NCI-H1092 treated with DMSO at 0.1 percent for 48 hours (cell line): ENCODE measurements around the gene KPRP.

Experiments
- DNase-seq: peaks from one replicate; lab custom pipeline; 2025; lab: John Stamatoyannopoulos, UW

Gene KPRP

DNA sequence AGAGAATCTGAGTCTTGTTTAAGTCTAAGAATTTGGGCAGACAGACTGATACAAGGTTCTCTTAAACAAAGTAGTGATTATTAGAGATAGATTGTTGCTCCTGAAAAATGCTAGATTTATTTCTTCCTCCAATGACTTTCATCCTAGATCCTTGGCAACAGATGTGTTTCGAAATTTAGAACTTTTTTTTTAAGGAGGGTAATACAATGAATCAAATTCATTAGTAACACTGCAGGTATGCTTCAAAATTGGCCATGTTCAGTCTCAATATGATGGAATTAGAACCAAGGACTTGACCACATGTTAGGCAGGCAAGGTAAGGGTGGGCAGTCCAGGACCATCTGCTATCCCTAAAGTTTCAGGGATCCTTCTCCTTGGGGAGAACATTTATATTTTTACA is 12.6 kb downstream of the KPRP start:
- DNase-seq, result no peak

DNA sequence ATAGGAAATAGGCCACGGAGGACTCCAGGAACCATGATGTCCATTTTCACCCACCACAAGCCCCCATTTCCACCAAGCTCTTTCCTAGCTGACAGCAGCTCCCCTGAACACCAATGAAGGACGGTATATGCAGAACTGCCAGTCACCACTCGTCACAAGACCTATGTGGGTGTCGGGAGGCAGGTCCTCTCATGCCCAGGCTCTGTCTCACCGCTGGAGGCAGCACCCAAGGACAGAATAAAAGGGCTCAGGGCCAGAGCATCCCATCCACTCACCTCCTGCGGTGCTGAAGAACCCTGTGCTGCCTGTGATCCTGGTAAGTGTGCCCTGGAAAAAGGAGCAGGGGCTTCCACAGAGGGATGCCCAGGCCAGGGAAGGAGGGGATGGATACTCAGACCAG is 17.1 kb downstream of the KPRP start, which contains the start of gene LCE1F:
LCE1F (plus strand) TSS at position 266 of the 400 bp plus-strand sequence. CDS start 1,232 bp downstream, outside the sequence.
- DNase-seq, result no peak

DNA sequence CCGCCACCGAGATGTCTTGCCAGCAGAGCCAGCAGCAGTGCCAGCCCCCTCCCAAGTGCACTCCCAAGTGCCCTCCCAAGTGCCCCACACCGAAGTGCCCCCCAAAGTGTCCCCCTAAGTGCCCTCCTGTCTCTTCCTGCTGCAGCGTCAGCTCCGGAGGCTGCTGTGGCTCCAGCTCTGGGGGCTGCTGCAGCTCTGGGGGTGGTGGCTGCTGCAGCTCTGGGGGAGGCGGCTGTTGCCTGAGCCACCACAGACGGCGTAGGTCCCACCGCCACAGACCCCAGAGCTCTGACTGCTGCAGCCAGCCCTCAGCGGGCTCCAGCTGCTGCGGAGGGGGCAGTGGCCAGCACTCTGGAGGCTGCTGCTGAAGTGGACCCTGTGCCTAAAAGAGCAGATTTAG is 18.5 kb downstream of the KPRP start:
- no peak for DNase-seq

DNA sequence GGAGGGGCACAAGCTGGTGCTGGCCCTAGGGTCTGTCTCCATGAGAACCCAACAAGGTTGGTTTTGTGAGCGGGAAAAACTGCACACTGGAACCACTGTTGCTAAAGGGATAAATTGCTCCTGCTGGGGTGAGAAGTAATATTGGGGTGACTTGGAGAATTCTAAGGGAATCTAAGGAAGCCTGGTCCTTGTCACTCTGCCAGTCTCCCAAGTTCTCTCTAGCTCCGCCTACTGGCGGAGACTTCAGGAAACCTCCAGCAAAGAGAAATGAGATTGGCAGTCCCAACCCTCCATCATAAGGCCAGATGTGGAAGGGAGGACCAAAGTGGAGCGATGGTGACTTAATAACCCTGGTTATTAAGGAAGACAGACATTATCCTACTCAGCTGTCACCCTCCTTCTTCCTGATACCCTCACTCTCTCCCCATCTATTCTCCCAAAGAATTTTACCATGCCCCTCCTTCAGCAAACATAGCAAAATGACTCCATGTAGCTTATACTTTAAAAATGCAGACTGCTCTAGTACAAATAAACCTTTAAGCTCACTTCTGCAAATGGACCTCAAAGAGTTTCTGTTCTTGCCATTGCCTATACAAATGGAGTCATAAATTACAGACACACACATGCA is 19.8 kb downstream of the KPRP start:
- no peak for DNase-seq

DNA sequence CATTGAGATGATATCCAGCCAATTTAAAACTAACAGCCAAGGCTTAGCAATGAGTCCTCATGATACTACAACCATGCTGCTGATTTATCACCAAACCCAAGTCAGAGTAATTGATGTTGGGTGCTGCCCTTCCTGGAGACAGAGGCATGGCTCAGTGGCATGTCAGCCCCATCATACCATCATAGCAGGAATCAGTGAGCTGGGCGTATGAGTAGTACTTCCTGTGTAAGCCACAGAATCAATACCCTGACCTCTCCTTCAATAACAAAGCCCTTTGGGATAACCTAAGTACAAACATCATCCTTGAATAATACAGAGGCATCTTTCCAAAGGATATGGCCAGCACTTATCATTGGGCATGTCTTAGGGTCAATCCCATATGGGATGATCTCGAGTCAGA is 25.3 kb downstream of the KPRP start:
- DNase-seq, result no peak

DNA sequence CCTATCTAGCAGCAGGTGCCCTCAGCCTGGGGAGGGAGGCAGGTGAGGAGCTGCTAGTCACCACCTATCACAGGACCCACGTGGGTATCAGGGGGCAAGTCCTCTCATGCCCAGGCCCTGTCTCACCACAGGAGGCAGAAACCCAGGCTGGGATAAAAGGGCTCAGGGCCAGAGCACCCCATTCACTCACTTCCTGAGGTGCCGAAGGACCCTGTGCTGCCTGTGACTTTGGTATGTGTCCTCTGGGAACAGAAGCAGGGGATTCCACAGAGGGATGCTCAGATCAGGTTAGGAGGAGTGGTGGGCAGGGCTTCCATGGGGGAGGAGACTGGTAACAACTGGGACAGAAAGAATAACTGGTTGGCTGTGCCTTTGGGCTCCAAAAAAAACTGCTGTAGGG is 28.3 kb downstream of the KPRP start, which contains the start of gene LCE1E:
LCE1E (plus strand) TSS at position 181 of the 400 bp plus-strand sequence. CDS start 1,043 bp downstream, outside the sequence.
- no peak for DNase-seq

DNA sequence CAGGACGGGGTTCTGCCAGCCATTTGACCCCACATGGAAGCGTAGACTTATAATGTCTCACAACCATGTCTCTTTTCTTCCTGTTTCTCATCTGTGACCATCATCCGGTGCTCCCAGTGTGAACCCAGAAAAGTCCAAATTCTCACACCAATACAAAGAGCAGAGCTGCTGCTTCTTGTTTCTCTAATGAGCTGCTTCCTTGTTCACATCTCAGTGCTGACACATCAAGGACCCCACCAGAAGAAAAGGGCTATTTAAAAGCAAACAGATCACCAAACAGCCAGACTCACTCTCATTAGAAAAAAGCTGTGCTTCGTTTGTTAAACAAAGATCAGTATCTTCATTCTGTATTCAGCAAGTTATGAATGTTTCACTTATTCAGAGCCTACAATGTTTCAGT is 37.9 kb downstream of the KPRP start:
- DNase-seq, result no peak

DNA sequence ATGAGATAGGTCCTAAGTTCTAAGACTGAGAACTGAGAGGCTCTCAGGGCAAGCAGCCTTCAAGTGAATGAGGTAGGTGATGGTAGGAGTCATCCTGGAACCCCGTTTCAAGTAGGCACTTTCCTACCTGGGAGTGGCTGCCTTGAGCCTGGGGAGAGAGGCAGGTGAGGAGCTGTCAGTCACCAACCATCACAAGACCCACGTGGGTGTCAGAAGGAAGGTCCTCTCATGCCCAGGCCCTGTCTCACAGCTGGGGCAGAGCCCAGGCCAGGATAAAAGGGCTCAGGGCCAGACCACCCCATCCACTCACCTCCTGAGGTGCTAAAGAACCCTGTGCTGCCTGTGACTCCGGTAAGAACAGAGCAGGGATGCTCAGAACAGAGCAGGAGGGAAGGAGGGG is 38.6 kb downstream of the KPRP start, which contains the start of gene LCE1D:
LCE1D (plus strand) TSS at position 301 of the 400 bp plus-strand sequence. CDS start 1,074 bp downstream, outside the sequence.
- DNase-seq, result no peak

DNA sequence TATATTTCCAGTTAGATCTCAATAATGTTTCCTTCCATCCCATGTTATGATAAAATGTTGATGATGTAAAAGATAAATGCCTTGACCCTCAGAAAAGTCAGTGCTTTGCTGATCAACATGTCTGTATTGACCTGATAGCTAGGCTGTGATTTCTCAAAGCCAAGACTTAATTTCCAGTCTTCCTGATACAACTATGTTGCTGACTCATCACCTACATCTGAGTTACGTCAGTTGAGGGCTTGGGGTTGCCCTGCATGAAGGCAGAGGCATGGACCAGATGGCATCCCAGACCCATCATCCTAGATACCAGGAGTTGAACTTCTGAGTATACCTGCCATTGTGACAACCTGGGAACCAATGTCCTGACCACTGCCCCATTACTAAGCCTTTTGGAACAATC is 43.5 kb downstream of the KPRP start:
- no peak for DNase-seq

DNA sequence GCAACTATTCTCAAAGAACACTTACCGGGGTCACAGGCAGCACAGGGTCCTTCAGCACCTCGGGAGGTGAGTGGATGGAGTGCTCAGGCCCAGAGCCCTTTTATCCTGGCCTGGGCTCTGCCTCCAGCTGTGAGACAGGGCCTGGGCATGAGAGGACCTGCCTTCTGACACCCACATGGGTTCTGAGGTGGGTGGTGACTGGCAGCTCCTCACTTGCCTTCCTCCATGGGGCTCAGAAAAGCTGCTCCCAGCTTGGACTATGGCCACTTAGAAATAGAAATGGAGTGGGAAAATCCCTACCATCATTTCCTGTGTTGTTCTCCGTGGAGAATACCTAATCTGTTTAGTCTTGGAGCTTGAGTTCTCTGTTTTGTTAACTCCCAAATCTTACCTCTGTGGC is 48.8 kb downstream of the KPRP start, which contains the start of gene LCE1C:
LCE1C (minus strand) TSS at position 76 of the 400 bp plus-strand sequence. CDS start 1,173 bp downstream, outside the sequence.
- DNase-seq, result no peak

DNA sequence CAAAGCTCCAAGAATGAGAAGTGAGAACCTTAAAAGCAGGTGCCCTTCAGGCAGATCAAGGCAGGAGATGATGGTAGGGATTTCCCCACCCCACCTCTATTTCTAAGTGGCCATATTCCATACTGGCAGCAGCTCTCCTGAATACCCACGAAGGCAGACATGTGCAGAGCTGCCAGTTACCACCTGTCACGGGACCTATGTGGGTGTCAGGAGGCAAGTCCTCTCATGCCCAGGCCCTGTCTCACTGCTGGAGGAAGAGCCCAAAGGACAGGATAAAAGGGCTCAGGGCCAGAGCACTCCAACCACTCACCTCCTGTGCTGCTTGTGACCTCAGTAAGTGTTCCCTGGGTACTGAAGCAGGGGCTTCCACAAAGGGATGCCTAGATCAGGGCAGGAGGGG is 53.2 kb downstream of the KPRP start:
- no peak for DNase-seq
